Endothelial cell of umbilical vein (primary cell): ENCODE data around the gene C16orf89. TPM values are rescaled to one million over a fixed set of nuclear protein-coding genes. Genes with fewer than 3 reads are reported as not detected.
A peak's percentile ranks its signal among the peaks of the same experiment; 100 is the strongest.

Experiments used
- BruUV-seq: library from RNA; stranded (reverse); fragments of 400-500 nt; replicated peaks from 2 replicates; lab custom pipeline; 2021; lab: Mats Ljungman, UMichigan
- CTCF ChIA-PET: fragments of 300-600, 350-600 bp; sonication (Branson Sonifier 250); formaldehyde crosslinking; loops from one replicate; lab custom pipeline; 2021; ENCODE audit warnings: antibody characterized with exemption, inconsistent platforms; lab: Charles Lee
- POLR2A ChIA-PET: fragments of 300-600, 350-600 bp; sonication (Branson Sonifier 250); formaldehyde crosslinking; loops from one replicate; lab custom pipeline; 2021; ENCODE audit warnings: antibody characterized with exemption, inconsistent platforms; lab: Charles Lee
- DNase-seq: peaks from one replicate; pipeline ENCODE4 v3.0.0-alpha.2; 2011; ENCODE audit warnings: low read depth, low spot score
- FAIRE-seq: peaks from 2 replicates; lab custom pipeline; 2011; peaks lifted over from hg19 to GRCh38; lab: Jason Lieb, UNC
- H2AFZ ChIP-seq: 2 replicates; pipeline ENCODE4 v1.6.0; 2012; ENCODE audit warnings: low read depth, low read length, control low read depth, inconsistent platforms
- H3K27ac ChIP-seq: 2 replicates; pipeline ENCODE4 v1.5.1; 2011; ENCODE audit warnings: low read depth, mild to moderate bottlenecking, control low read depth, low read length, moderate library complexity; ENCODE audit not compliant: insufficient read depth
- H3K27me3 ChIP-seq, 2 experiments: 2 replicates each; pipeline versions ENCODE4 v1.6.0 to v1.6.1; 2011; ENCODE audit warnings: low read length in 2 of 2, mixed read lengths in 1 of 2; ENCODE audit not compliant: control insufficient read depth in 2 of 2, insufficient read depth in 2 of 2
- H3K36me3 ChIP-seq, 2 experiments: 2 replicates in 1 of 2; 3 replicates in 1 of 2; pipeline ENCODE4 v1.5.1; 2011; ENCODE audit warnings: low read length in 2 of 2, mild to moderate bottlenecking in 1 of 2, moderate library complexity in 1 of 2; ENCODE audit not compliant: control insufficient read depth in 2 of 2, insufficient read depth in 2 of 2; ENCODE audit errors: extremely low read depth in 1 of 2
- H3K4me1 ChIP-seq: 3 replicates; pipeline ENCODE4 v1.5.1; 2011; ENCODE audit warnings: mild to moderate bottlenecking, low read length; ENCODE audit not compliant: control insufficient read depth, insufficient read depth; ENCODE audit errors: extremely low read depth
- H3K4me2 ChIP-seq: 2 replicates; pipeline ENCODE4 v1.6.1; 2011; ENCODE audit warnings: low read length, control low read depth, mixed read lengths; ENCODE audit not compliant: insufficient read depth
- H3K4me3 ChIP-seq, 3 experiments: fragments of 200-600 bp in 1 of 3; sonication (generic), shearing (Covaris generic) in 1 of 3; replicated peaks in 1 of 3; 2 replicates each; pipeline ENCODE4 v1.5.1; 2011 to 2016; ENCODE audit warnings: control low read depth in 3 of 3, low read length in 3 of 3, mild to moderate bottlenecking in 2 of 3, inconsistent platforms in 1 of 3, low read depth in 1 of 3, moderate library complexity in 1 of 3; ENCODE audit not compliant: insufficient read depth in 1 of 3
- H3K79me2 ChIP-seq: 2 replicates; pipeline ENCODE4 v1.6.0; 2012; ENCODE audit warnings: low read length, inconsistent platforms; ENCODE audit not compliant: control insufficient read depth, insufficient read depth
- H3K9ac ChIP-seq: replicated peaks from 2 replicates; pipeline ENCODE3; 2011; ENCODE audit warnings: low read length, control low read depth; ENCODE audit not compliant: insufficient read depth; ENCODE audit errors: extremely low read depth
- H3K9me1 ChIP-seq: replicated peaks from 3 replicates; pipeline ENCODE4 v1.6.0; 2011; ENCODE audit warnings: mild to moderate bottlenecking, low read length; ENCODE audit not compliant: control insufficient read depth, insufficient read depth; ENCODE audit errors: extremely low read depth
- H3K9me3 ChIP-seq: replicated peaks from 2 replicates; pipeline ENCODE4 v1.5.1; 2012; ENCODE audit warnings: low read length, inconsistent platforms; ENCODE audit not compliant: control insufficient read depth, insufficient read depth
- H4K20me1 ChIP-seq: replicated peaks from 2 replicates; pipeline ENCODE3; 2011; ENCODE audit warnings: mild to moderate bottlenecking, low read length; ENCODE audit not compliant: control insufficient read depth, insufficient read depth; ENCODE audit errors: extremely low read depth
- CTCF ChIP-seq, 2 donors: IDR thresholded peaks; 1 replicate in 1 of 2; 2 replicates in 1 of 2; pipeline ENCODE4 v1.5.1; 2011; ENCODE audit warnings: low read length in 2 of 2, mild to moderate bottlenecking in 2 of 2, moderate library complexity in 2 of 2, control low read depth in 1 of 2, inconsistent platforms in 1 of 2, low read depth in 1 of 2; ENCODE audit not compliant: insufficient read depth in 1 of 2; ENCODE audit errors: extremely low read depth in 1 of 2
- EZH2 ChIP-seq: IDR thresholded peaks from 2 replicates; pipeline ENCODE4 v1.6.1; 2012; ENCODE audit warnings: borderline replicate concordance, low read depth, mild to moderate bottlenecking, moderate library complexity, low read length, inconsistent platforms; ENCODE audit not compliant: severe bottlenecking
- FOS ChIP-seq: IDR thresholded peaks from 2 replicates; pipeline ENCODE4 v1.6.1; 2011; ENCODE audit warnings: mild to moderate bottlenecking, low read length, moderate library complexity, borderline replicate concordance; ENCODE audit not compliant: insufficient read depth
- GATA2 ChIP-seq: IDR thresholded peaks from 2 replicates; pipeline ENCODE4 v1.7.0; 2011; ENCODE audit warnings: low read depth, mild to moderate bottlenecking, moderate library complexity, mixed read lengths, low read length; ENCODE audit not compliant: insufficient read length, insufficient read depth
- JUN ChIP-seq: IDR thresholded peaks from 2 replicates; pipeline ENCODE4 v1.6.1; 2011; ENCODE audit warnings: borderline replicate concordance, low read depth; ENCODE audit not compliant: insufficient read length, insufficient read depth
- MYC ChIP-seq: IDR thresholded peaks from one replicate; pipeline ENCODE4 v1.6.1; 2011; ENCODE audit warnings: mild to moderate bottlenecking, low read depth, low read length
- POLR2A ChIP-seq: IDR thresholded peaks from 2 replicates; pipeline ENCODE4 v1.6.1; 2012; ENCODE audit warnings: low read depth, mild to moderate bottlenecking, control low read depth, low read length
- POLR2AphosphoS5 ChIP-seq: IDR thresholded peaks from 2 replicates; pipeline ENCODE4 v1.6.1; 2012; ENCODE audit warnings: low read depth, mild to moderate bottlenecking, control low read depth, low read length, moderate library complexity; ENCODE audit not compliant: insufficient read depth
- dilution Hi-C: fragments of 300-500 bp; cut with MboI; formaldehyde crosslinking; loops from one replicate; pipeline ENCODE4 v1.15.0; 2019; ENCODE audit warnings: low sequenced_read_pairs; ENCODE audit not compliant: extremely low pct_ligation_motif_present
- intact Hi-C: fragments of 100-400 bp; cut with micrococcal nuclease; formaldehyde crosslinking; loops from one replicate; pipeline ENCODE4 v1.10.0; 2022
- polyA plus RNA-seq, 4 experiments: library from polyadenylated mRNA; depleted of rRNA in 3 of 4; stranded (reverse) in 3 of 4; unstranded in 1 of 4; fragments of >200 nt; gene quantifications; 2 replicates each; pipeline versions ENCODE4 v1.2.1 to v1.2.3, GENCODE V29; 2011 to 2012; ENCODE audit warnings: missing spikeins in 1 of 4
- total RNA-seq: library from RNA; stranded (reverse); gene quantifications from 2 replicates; pipeline ENCODE4 v1.2.3, GENCODE V29; 2021
- TF ChIP-seq, protein P1 (sequence below): IDR thresholded peaks from 2 replicates; pipeline ENCODE4 v1.6.1; 2011; ENCODE audit not compliant: insufficient read depth, insufficient read length

Gene C16orf89
- total and polyA plus RNA-seq, 2 donors (not counting 3 experiments of a cell fraction or from before 2014, with no cell fraction given): not detected

DNA sequence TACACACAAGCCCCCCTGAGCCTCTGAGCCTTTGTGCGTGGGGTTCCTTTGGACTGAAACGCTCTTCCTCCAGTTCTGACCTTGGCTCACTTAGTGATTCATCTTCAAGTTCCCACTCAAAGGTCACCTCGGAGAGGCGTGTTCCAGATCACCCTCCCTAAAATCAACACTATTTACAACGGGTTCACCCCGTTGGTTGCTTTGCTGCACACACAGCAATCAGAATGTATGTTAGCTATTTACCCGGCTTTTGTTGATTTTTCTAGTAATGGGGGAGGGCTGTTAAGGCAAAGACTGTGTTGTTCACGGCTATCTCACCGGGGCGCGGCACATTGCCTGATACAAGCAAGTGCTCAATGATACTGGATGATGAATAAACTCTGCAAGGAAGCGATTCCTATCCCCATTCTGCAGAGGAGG is 33.0 kb downstream of the C16orf89 start:
- H3K4me1 ChIP-seq: peaks cover 12% of the 10 kb centered on the region
- POLR2A ChIA-PET: no interaction called here
- peak overlapping the region; percentile 47 to 86 (median 83) for H3K4me3 ChIP-seq
- FAIRE-seq: no peak
- dilution Hi-C loops (no loop called here), intact Hi-C loops (loop anchor here (2.0 to 5.0 kb wide), 2 partner anchors 64 to 75 kb away; partner anchors contain the start of genes EEF2KMT and SEC14L5)
- CTCF ChIA-PET: interaction anchor here (1.2 to 1.6 kb wide), 2 partner anchors 52 to 59 kb away, joined by 3 to 4 read pairs; no protein-coding TSS in a partner anchor
- no peaks in the 10 kb centered on the region for H3K9me3 ChIP-seq
- no TSS peak for BruUV-seq
- peak overlapping the region; percentile 72 for H3K9ac ChIP-seq
- peaks cover 0 to 1% of the 10 kb centered on the region in 2 experiments for H3K36me3 ChIP-seq
- H3K4me2 ChIP-seq: peak overlapping the region; percentile 100
- H3K27me3 ChIP-seq: no peaks in the 10 kb centered on the region
- TF ChIP-seq GATA2 (no peak), POLR2A (no peak), EZH2 (no peak), FOS (no peak), MYC (no peak)
- TF ChIP-seq, protein P1, sequence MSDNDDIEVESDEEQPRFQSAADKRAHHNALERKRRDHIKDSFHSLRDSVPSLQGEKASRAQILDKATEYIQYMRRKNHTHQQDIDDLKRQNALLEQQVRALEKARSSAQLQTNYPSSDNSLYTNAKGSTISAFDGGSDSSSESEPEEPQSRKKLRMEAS: no peak
- DNase-seq: peak; percentile 18
- no peaks in the 10 kb centered on the region for H3K79me2 ChIP-seq
- H4K20me1 ChIP-seq: no peaks in the 10 kb centered on the region
- no peak overlapping the region for H3K27ac ChIP-seq
- peak overlapping the region; percentile 99 for H2AFZ ChIP-seq
- H3K9me1 ChIP-seq: no peaks in the 10 kb centered on the region

DNA sequence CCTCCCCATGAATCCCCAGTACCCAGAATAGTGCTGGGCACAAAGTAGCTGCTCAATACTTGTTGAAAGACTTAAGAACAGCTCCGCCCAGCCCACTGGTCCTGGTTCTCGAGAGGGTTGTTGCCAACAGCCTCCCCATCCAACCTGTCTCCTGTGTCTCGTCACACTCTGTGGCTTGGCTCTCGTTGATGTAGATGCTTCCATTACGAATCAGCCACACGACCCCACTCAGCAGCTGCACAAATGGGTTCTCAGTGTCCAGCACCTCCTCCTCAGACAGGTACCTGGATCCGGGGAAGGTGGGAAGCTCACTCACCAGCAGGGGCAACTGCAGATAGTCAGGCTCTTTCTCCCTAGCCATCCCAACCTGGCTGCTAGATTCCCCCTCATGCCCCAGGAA is 34.2 kb downstream of the C16orf89 start:
- ChIA-PET CTCF (interaction anchor here (1.6 kb wide), 1 partner anchor 60 kb away, joined by 4 read pairs; no protein-coding TSS in a partner anchor), POLR2A (no interaction called here)
- Histone ChIP-seq H3K4me1 (peaks cover 12% of the 10 kb centered on the region), H3K4me3 (no peak overlapping the region), H3K27me3 (no peaks in the 10 kb centered on the region), H4K20me1 (no peaks in the 10 kb centered on the region), H3K9me3 (no peaks in the 10 kb centered on the region), H3K9ac (no peak overlapping the region), H3K4me2 (no peak overlapping the region), H3K79me2 (no peaks in the 10 kb centered on the region), H3K9me1 (no peaks in the 10 kb centered on the region), H3K36me3 (peaks cover 0 to 2% of the 10 kb centered on the region in 2 experiments), H2AFZ (no peak overlapping the region), H3K27ac (no peak overlapping the region)
- dilution Hi-C loops: no loop called here
- DNase-seq (no peak), FAIRE-seq (no peak)
- TF ChIP-seq, protein P1: no peak
- TF ChIP-seq CTCF (IDR thresholded peaks at IDR 0.05; ENCODE audit: extremely low read depth in 1 of 2, insufficient read depth in 1 of 2, low read depth in 1 of 2, low read length in 2 of 2) (no peak), GATA2 (no peak), POLR2A (no peak), FOS (no peak), JUN (no peak), POLR2AphosphoS5 (no peak), MYC (no peak), EZH2 (no peak)
- intact Hi-C loops: loop anchor here (5.0 kb wide), 1 partner anchor 74 kb away; the partner anchor contains the start of gene SEC14L5
- no TSS peak for BruUV-seq
